Parathyroid adenoma (tissue), 2 donors: ENCODE data around the gene EGFLAM.

ENCODE experiments used
- H2AFZ ChIP-seq: fragments of 300-600 bp; sonication (generic); one replicate; pipeline ENCODE4 v1.7.0; 2017; ENCODE audit warnings: antibody characterized with exemption, mild to moderate bottlenecking
- H3K27ac ChIP-seq: fragments of 300-600 bp; sonication (generic); one replicate; pipeline ENCODE4 v1.7.0; 2017
- H3K27me3 ChIP-seq: fragments of 300-600 bp; sonication (generic); one replicate; pipeline ENCODE4 v1.7.0; 2017; ENCODE audit warnings: low read length; ENCODE audit not compliant: control insufficient read depth, insufficient read depth
- H3K36me3 ChIP-seq: fragments of 300-600 bp; sonication (generic); one replicate; pipeline ENCODE4 v1.7.0; 2017; ENCODE audit warnings: low read length; ENCODE audit not compliant: control insufficient read depth, insufficient read depth
- H3K4me1 ChIP-seq: fragments of 300-600 bp; sonication (generic); one replicate; pipeline ENCODE4 v1.7.0; 2017; ENCODE audit warnings: control low read depth
- H3K4me2 ChIP-seq: fragments of 300-600 bp; sonication (generic); one replicate; pipeline ENCODE4 v1.7.0; 2017; ENCODE audit warnings: low read length
- H3K4me3 ChIP-seq: fragments of 300-600 bp; sonication (generic); one replicate; pipeline ENCODE4 v1.7.0; 2017; ENCODE audit warnings: low read depth, low read length
- H3K79me2 ChIP-seq: fragments of 300-600 bp; sonication (generic); one replicate; pipeline ENCODE4 v1.7.0; 2017; ENCODE audit warnings: control low read depth
- H3K9ac ChIP-seq: fragments of 300-600 bp; sonication (generic); one replicate; pipeline ENCODE4 v1.7.0; 2017; ENCODE audit warnings: mild to moderate bottlenecking
- H3K9me3 ChIP-seq: fragments of 300-600 bp; sonication (generic); one replicate; pipeline ENCODE4 v1.7.0; 2017; ENCODE audit warnings: low read length; ENCODE audit not compliant: control insufficient read depth
- CTCF ChIP-seq: fragments of 300-600 bp; sonication (generic); IDR thresholded peaks from one replicate; pipeline ENCODE4 v1.7.0; 2017; ENCODE audit warnings: antibody characterized with exemption, mild to moderate bottlenecking
- donor health status: primary hyperparathyroidism.

Gene EGFLAM

GRCh38 chr5:38370358-38371100 is 112.2 kb downstream of the EGFLAM start:
- Histone ChIP-seq H3K27me3 (no peaks in the 10 kb centered on the region), H3K4me1 (no peaks in the 10 kb centered on the region), H3K27ac (no peak overlapping the region), H2AFZ (no peak overlapping the region), H3K36me3 (no peaks in the 10 kb centered on the region), H3K4me3 (no peak overlapping the region), H3K79me2 (no peaks in the 10 kb centered on the region), H3K9ac (no peak overlapping the region), H3K9me3 (no peaks in the 10 kb centered on the region), H3K4me2 (no peak overlapping the region)
- no peak for TF ChIP-seq CTCF

DNA sequence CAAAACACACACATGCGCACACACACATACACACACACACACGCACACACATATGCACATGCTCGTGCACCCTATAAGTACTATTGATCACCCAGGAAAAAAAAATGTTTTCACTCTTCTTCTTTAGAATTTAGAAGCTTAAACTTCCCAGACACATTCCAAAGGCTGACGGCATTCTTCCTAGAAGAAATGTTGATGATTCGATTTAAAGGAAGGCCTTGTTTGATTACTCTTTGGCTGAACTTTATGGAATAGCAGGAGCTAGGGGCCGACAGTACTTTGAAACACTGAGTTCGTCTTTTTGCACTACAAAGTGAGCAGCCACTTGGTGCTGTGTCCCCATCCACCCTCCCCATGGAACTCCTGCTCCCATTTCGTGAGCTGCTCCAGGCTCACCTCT is 113.2 kb downstream of the EGFLAM start:
- no peak overlapping the region for H3K27ac ChIP-seq
- no peak overlapping the region for H3K9ac ChIP-seq
- H3K4me3 ChIP-seq, result no peak overlapping the region
- no peaks in the 10 kb centered on the region for H3K9me3 ChIP-seq
- no peaks in the 10 kb centered on the region for H3K27me3 ChIP-seq
- no peak overlapping the region for H3K4me2 ChIP-seq
- TF ChIP-seq CTCF, result no peak
- H3K4me1 ChIP-seq, result no peaks in the 10 kb centered on the region
- no peaks in the 10 kb centered on the region for H3K36me3 ChIP-seq
- no peaks in the 10 kb centered on the region for H3K79me2 ChIP-seq
- H2AFZ ChIP-seq, result no peak overlapping the region

DNA sequence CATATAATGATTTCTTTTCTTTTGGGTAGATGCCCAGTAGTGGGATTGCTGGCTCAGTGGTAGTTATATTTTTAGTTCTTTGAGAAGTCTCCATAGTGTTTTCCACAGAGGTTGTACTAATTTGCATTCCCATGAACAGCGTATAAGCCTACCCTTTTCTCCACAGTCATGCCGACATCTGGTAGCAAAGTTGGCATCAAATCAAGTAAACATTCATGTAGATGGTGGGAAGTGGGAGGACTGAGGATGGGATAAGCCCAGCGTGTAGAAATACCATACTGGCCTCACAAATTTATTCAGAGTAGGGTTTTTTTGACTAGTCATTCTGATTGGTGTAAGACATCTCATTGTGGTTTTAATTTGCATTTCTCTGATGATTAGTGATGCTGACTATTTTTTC is 115.4 kb downstream of the EGFLAM start:
- Histone ChIP-seq H3K9ac (no peak overlapping the region), H2AFZ (no peak overlapping the region), H3K27ac (no peak overlapping the region), H3K79me2 (no peaks in the 10 kb centered on the region), H3K36me3 (no peaks in the 10 kb centered on the region), H3K4me1 (no peaks in the 10 kb centered on the region), H3K4me2 (no peak overlapping the region), H3K9me3 (no peaks in the 10 kb centered on the region), H3K27me3 (no peaks in the 10 kb centered on the region), H3K4me3 (no peak overlapping the region)
- no peak for TF ChIP-seq CTCF

- H3K27me3 ChIP-seq, result no peaks in the 10 kb centered on the region
- no peak for TF ChIP-seq CTCF
These were observed 117.1 kb downstream of the EGFLAM start for GRCh38 chr5:38375423-38375822.

GRCh38 chr5:38376404-38376803 is 118.0 kb downstream of the EGFLAM start:
- Histone ChIP-seq H2AFZ (no peak overlapping the region), H3K27me3 (no peaks in the 10 kb centered on the region), H3K4me2 (no peak overlapping the region), H3K27ac (no peak overlapping the region), H3K36me3 (no peaks in the 10 kb centered on the region), H3K4me1 (no peaks in the 10 kb centered on the region), H3K4me3 (no peak overlapping the region), H3K9ac (no peak overlapping the region), H3K9me3 (no peaks in the 10 kb centered on the region), H3K79me2 (no peaks in the 10 kb centered on the region)
- no peak for TF ChIP-seq CTCF

More at GRCh38 chr5:38375423-38375822, 117.1 kb downstream of the EGFLAM start:
- Histone ChIP-seq H3K4me3 (no peak overlapping the region), H3K9ac (no peak overlapping the region), H3K36me3 (no peaks in the 10 kb centered on the region), H2AFZ (no peak overlapping the region), H3K79me2 (no peaks in the 10 kb centered on the region), H3K4me2 (no peak overlapping the region), H3K9me3 (no peaks in the 10 kb centered on the region), H3K27ac (no peak overlapping the region), H3K4me1 (no peaks in the 10 kb centered on the region)
